ENCODE measurements around the gene EPB41L3. TPM values are rescaled to one million over a fixed set of nuclear protein-coding genes. Genes with fewer than 3 reads are reported as not detected.
A peak's percentile ranks its signal among the peaks of the same experiment; 100 is the strongest.

Gene EPB41L3
- total and polyA plus RNA-seq, 10 donors: 8.0 to 121 (median 49.1) TPM

- Histone ChIP-seq H3K27ac (no peak overlapping the region), H3K27me3 (replicated peaks in 1 of 7) (no peaks in the 10 kb centered on the region), H3K4me3 (no peak overlapping the region), H3K4me1 (peaks cover 0 to 20% (median 9%) of the 10 kb centered on the region in 6 donors), H3K9me3 (no peaks in the 10 kb centered on the region), H3K36me3 (no peaks in the 10 kb centered on the region)
- WGBS, 5 donors: 43 to 57% (median 51%) methylated on average over 4 of the region's 4 CpGs
- no peak for DNase-seq
- TF ChIP-seq CTCF (IDR thresholded peaks at IDR 0.05 in 8 of 11, conservative IDR thresholded peaks at IDR 0.05 in 3 of 11): no peak
- no peak for TF ChIP-seq POLR2A (IDR thresholded peaks at IDR 0.05)
- TF ChIP-seq POLR2AphosphoS5 (IDR thresholded peaks at IDR 0.05): no peak
- intact Hi-C loops (cut with DNase I; ENCODE audit: low total_unique reads): no loop called here
These were observed 99.0 kb downstream of the EPB41L3 start for GRCh38 chr18:5444847-5445246.

- H3K27me3 ChIP-seq (replicated peaks in 1 of 7): no peaks in the 10 kb centered on the region
- H3K27ac ChIP-seq: no peak overlapping the region
- intact Hi-C loops (cut with DNase I; ENCODE audit: low total_unique reads): no loop called here
- no peak for DNase-seq
- 40 to 68% (median 53%) methylated on average over 3 of the region's 3 CpGs for WGBS, 5 donors
- TF ChIP-seq POLR2A (IDR thresholded peaks at IDR 0.05): no peak
- TF ChIP-seq POLR2AphosphoS5 (IDR thresholded peaks at IDR 0.05): no peak
- TF ChIP-seq CTCF (IDR thresholded peaks at IDR 0.05 in 8 of 11, conservative IDR thresholded peaks at IDR 0.05 in 3 of 11): no peak
- H3K9me3 ChIP-seq: no peaks in the 10 kb centered on the region
- H3K4me1 ChIP-seq: peaks cover 0 to 26% (median 9%) of the 10 kb centered on the region in 6 donors
- no peak overlapping the region for H3K4me3 ChIP-seq
- H3K36me3 ChIP-seq: no peaks in the 10 kb centered on the region
These were observed 99.5 kb downstream of the EPB41L3 start for GRCh38 chr18:5444269-5444668.

- no peaks in the 10 kb centered on the region for H3K36me3 ChIP-seq
- intact Hi-C loops (cut with DNase I; ENCODE audit: low total_unique reads): no loop called here
- TF ChIP-seq POLR2AphosphoS5 (IDR thresholded peaks at IDR 0.05) (no peak), POLR2A (IDR thresholded peaks at IDR 0.05) (no peak), CTCF (IDR thresholded peaks at IDR 0.05 in 8 of 11, conservative IDR thresholded peaks at IDR 0.05 in 3 of 11) (no peak)
- whole genome bisulfite sequencing, 5 donors: 45 to 54% (median 49%) methylated on average over 3 of the region's 3 CpGs
- H3K27ac ChIP-seq: peak overlapping the region in 6 of 8 donors; percentile 35 to 61 (median 44)
- no peaks in the 10 kb centered on the region for H3K27me3 ChIP-seq (replicated peaks in 1 of 7)
- H3K4me1 ChIP-seq: peaks cover 0 to 29% (median 9%) of the 10 kb centered on the region in 6 donors
- no peak overlapping the region for H3K4me3 ChIP-seq
- no peak for DNase-seq
- no peaks in the 10 kb centered on the region for H3K9me3 ChIP-seq
These were observed 103.7 kb downstream of the EPB41L3 start for GRCh38 chr18:5439986-5440696.

GRCh38 chr18:5434425-5434824, 109.4 kb downstream of the EPB41L3 start:
- DNase-seq: no peak
- H3K4me3 ChIP-seq: no peak overlapping the region
- peaks cover 0 to 8% (median 0%) of the 10 kb centered on the region in 6 donors for H3K4me1 ChIP-seq

More at GRCh38 chr18:5434425-5434824, 109.4 kb downstream of the EPB41L3 start:
- intact Hi-C loops (cut with DNase I; ENCODE audit: low total_unique reads): no loop called here
- 73 to 86% (median 83%) methylated on average over 4 of the region's 4 CpGs for WGBS, 5 donors
- TF ChIP-seq POLR2AphosphoS5 (IDR thresholded peaks at IDR 0.05) (no peak), POLR2A (IDR thresholded peaks at IDR 0.05) (no peak), CTCF (IDR thresholded peaks at IDR 0.05 in 8 of 11, conservative IDR thresholded peaks at IDR 0.05 in 3 of 11) (no peak)
- no peaks in the 10 kb centered on the region for H3K9me3 ChIP-seq
- no peaks in the 10 kb centered on the region for H3K27me3 ChIP-seq (replicated peaks in 1 of 7)
- peaks cover 0 to 4% (median 0%) of the 10 kb centered on the region in 6 donors for H3K36me3 ChIP-seq
- H3K27ac ChIP-seq: no peak overlapping the region

All from spleen (tissue), 11 donors.